Right lobe of liver (tissue), 4 donors: Measurements from ENCODE around the gene BTBD6.

ENCODE experiments used
- CTCF ChIP-seq, 4 donors: fragments of 200-600 bp in 3 of 4; fragments of 450-650 bp in 1 of 4; IDR thresholded peaks; one replicate each; pipeline versions ENCODE4 v1.5.1 to v1.8.0; 2016 to 2022; ENCODE audit warnings: antibody characterized with exemption in 4 of 4, mild to moderate bottlenecking in 2 of 4
- POLR2A ChIP-seq: fragments of 450-650 bp; IDR thresholded peaks from one replicate; pipeline ENCODE4 v1.6.1; 2017; ENCODE audit warnings: antibody characterized with exemption, mild to moderate bottlenecking
- donor health status: DM: no; HTN: no; CAD: no.
- donor health status: DM: no; HTN: no; CAD: no.
- donor health status: DM: no; HTN: yes; CAD: no.

- TF ChIP-seq CTCF (IDR thresholded peaks at IDR 0.05) (no peak), POLR2A (no peak)
These were observed 6.7 kb downstream of the BTBD6 start for GRCh38 chr14:105255021-105255507.
